Epithelial cell of esophagus (primary cell): ENCODE data around the gene UBA52.
"Not testable (repeated sequence)": the region's sequence is repeated elsewhere in the genome, so short reads cannot be mapped to it uniquely, and the experiment has no call there.

Experiments
- DNase-seq: peaks from one replicate; pipeline ENCODE4 v3.0.0; 2010; ENCODE audit warnings: low read depth
- H3K4me3 ChIP-seq: 2 replicates; pipeline ENCODE4 v1.5.1; 2011; ENCODE audit warnings: mild to moderate bottlenecking, low read length, control low read depth
- CTCF ChIP-seq: IDR thresholded peaks from 2 replicates; pipeline ENCODE4 v1.5.1; 2011; ENCODE audit warnings: low read depth, mild to moderate bottlenecking, low read length, control low read depth, inconsistent platforms; ENCODE audit not compliant: insufficient read depth; ENCODE audit errors: missing control alignments

UBA52 gene

GRCh38 chr19:18599485-18599884, 27.8 kb downstream of the UBA52 start:
- TF ChIP-seq CTCF: no peak
- DNase-seq: no peak
- H3K4me3 ChIP-seq: no peak overlapping the region

- DNase-seq, H3K4me3 ChIP-seq: not testable (repeated sequence)
Observed at GRCh38 chr19:18600692-18601397, 29.2 kb downstream of the UBA52 start.

- no peak overlapping the region for H3K4me3 ChIP-seq
- TF ChIP-seq CTCF: no peak
- peak; percentile 58 for DNase-seq
Observed at GRCh38 chr19:18601875-18602274, 30.2 kb downstream of the UBA52 start.

GRCh38 chr19:18603255-18603957, 31.7 kb downstream of the UBA52 start:
- no peak for DNase-seq
- no peak for TF ChIP-seq CTCF
- H3K4me3 ChIP-seq: no peak overlapping the region

- no peak for TF ChIP-seq CTCF
- DNase-seq: no peak
- no peak overlapping the region for H3K4me3 ChIP-seq
Observed at GRCh38 chr19:18603958-18604819, 32.5 kb downstream of the UBA52 start.

GRCh38 chr19:18604820-18605159, 33.1 kb downstream of the UBA52 start:
- DNase-seq: no peak
- H3K4me3 ChIP-seq: no peak overlapping the region
- TF ChIP-seq CTCF: no peak

GRCh38 chr19:18605196-18605545, 33.5 kb downstream of the UBA52 start:
- no peak for DNase-seq
- H3K4me3 ChIP-seq: no peak overlapping the region
- no peak for TF ChIP-seq CTCF
